K562 (cell line): Measurements from ENCODE around the gene SLC9A3. TPM values are rescaled to one million over a fixed set of nuclear protein-coding genes. Genes with fewer than 3 reads are reported as not detected.

ENCODE experiments used
- ATAC-seq: fragments of 200-7000 bp; cut with Tn5 transposase; 3 replicates; pipeline ENCODE4 v1.9.1; 2020; ENCODE audit warnings: moderate library complexity
- BruUV-seq: library from RNA; stranded (reverse); fragments of 400-500 nt; replicated peaks from 2 replicates; lab custom pipeline; 2021; lab: Mats Ljungman, UMichigan
- CTCF ChIA-PET: fragments of 300-600 bp; formaldehyde crosslinking; extraction: SDS; loops from one replicate; lab custom pipeline; 2021; ENCODE audit warnings: low intra/inter-chr PET ratio; lab: Yijun Ruan, JAX
- POLR2A ChIA-PET: fragments of 300-600, 350-650 bp; sonication (Branson Sonifier 250); formaldehyde crosslinking; extraction: SDS; loops from one replicate; lab custom pipeline; 2021; ENCODE audit warnings: antibody characterized with exemption, inconsistent platforms; lab: Yijun Ruan, JAX
- DNase-seq, 4 experiments: peaks; one replicate each; pipeline versions ENCODE4 v3.0.0 to v3.0.0-alpha.2; 2011 to 2018; ENCODE audit warnings: low spot score in 3 of 4, mixed read lengths in 3 of 4; ENCODE audit errors: extremely low read depth in 1 of 4
- FAIRE-seq: peaks from 2 replicates; lab custom pipeline; 2011; peaks lifted over from hg19 to GRCh38; lab: Jason Lieb, UNC
- H2AFZ ChIP-seq: 2 replicates; pipeline ENCODE4 v1.6.0; 2011; ENCODE audit warnings: low read depth, low read length, control low read depth, inconsistent platforms
- H3K27ac ChIP-seq: fragments of 200-600 bp; 3 replicates; pipeline ENCODE4 v1.8.0; 2011; ENCODE audit warnings: low read depth, mild to moderate bottlenecking, control low read depth, inconsistent platforms, low read length, moderate library complexity, mixed read lengths; ENCODE audit errors: extremely low read depth
- H3K27me3 ChIP-seq, 2 experiments: fragments of 300-600 bp in 1 of 2; 2 replicates in 1 of 2; 3 replicates in 1 of 2; pipeline versions ENCODE4 v1.6.0 to v1.8.0; 2011; ENCODE audit warnings: inconsistent platforms in 2 of 2, low read length in 2 of 2, mild to moderate bottlenecking in 1 of 2, mixed read lengths in 1 of 2, moderate library complexity in 1 of 2; ENCODE audit not compliant: control insufficient read depth in 2 of 2, insufficient read depth in 2 of 2
- H3K36me3 ChIP-seq: fragments of 300-600 bp; 3 replicates; pipeline ENCODE4 v1.8.0; 2011; ENCODE audit warnings: mild to moderate bottlenecking, low read length, inconsistent platforms; ENCODE audit not compliant: control insufficient read depth, insufficient read depth
- H3K4me1 ChIP-seq, 2 experiments: fragments of 200-600 bp in 1 of 2; replicated peaks in 1 of 2; 2 replicates in 1 of 2; 3 replicates in 1 of 2; pipeline versions ENCODE4 v1.5.1 to v1.8.0; 2011; ENCODE audit warnings: inconsistent platforms in 2 of 2, low read length in 2 of 2, mild to moderate bottlenecking in 1 of 2, mixed read lengths in 1 of 2, moderate library complexity in 1 of 2; ENCODE audit not compliant: control insufficient read depth in 2 of 2, insufficient read depth in 2 of 2
- H3K4me2 ChIP-seq: 2 replicates; pipeline ENCODE4 v1.6.1; 2011; ENCODE audit warnings: low read length, control low read depth, inconsistent platforms, mixed read lengths; ENCODE audit not compliant: insufficient read depth
- H3K4me3 ChIP-seq: fragments of 200-600 bp; sonication (generic), shearing (Covaris generic); 2 replicates; pipeline ENCODE4 v1.5.1; 2016; ENCODE audit warnings: control low read depth, inconsistent platforms
- H3K79me2 ChIP-seq: fragments of 200-600 bp; 3 replicates; pipeline ENCODE4 v1.8.0; 2011; ENCODE audit warnings: low read length, inconsistent platforms; ENCODE audit not compliant: control insufficient read depth, insufficient read depth
- H3K9ac ChIP-seq, 2 experiments: 2 replicates each; pipeline versions ENCODE4 v1.6.0 to v1.6.1; 2011; ENCODE audit warnings: low read depth in 2 of 2, low read length in 2 of 2, control low read depth in 1 of 2, inconsistent platforms in 1 of 2, mild to moderate bottlenecking in 1 of 2, mixed read lengths in 1 of 2; ENCODE audit not compliant: insufficient read depth in 1 of 2
- H3K9me1 ChIP-seq: one replicate; pipeline ENCODE4 v1.6.0; 2011; ENCODE audit warnings: inconsistent platforms, mild to moderate bottlenecking, low read length, moderate library complexity; ENCODE audit not compliant: control insufficient read depth, insufficient read depth
- H3K9me3 ChIP-seq: replicated peaks from 2 replicates; pipeline ENCODE4 v1.5.1; 2011; ENCODE audit warnings: low read depth, low read length, inconsistent platforms; ENCODE audit not compliant: control insufficient read depth, insufficient read depth
- H4K20me1 ChIP-seq: replicated peaks from 2 replicates; pipeline ENCODE4 v1.6.1; 2011; ENCODE audit warnings: low read length, inconsistent platforms, mixed read lengths; ENCODE audit not compliant: control insufficient read depth, insufficient read depth
- ARID4B ChIP-seq: sonication (generic); formaldehyde crosslinking; IDR thresholded peaks from 2 replicates; pipeline ENCODE4 v1.8.0; 2022; ENCODE audit warnings: mild to moderate bottlenecking, missing genetic modification reagents
- CHD2 ChIP-seq: IDR thresholded peaks from 2 replicates; pipeline ENCODE4 v1.6.1; 2011; ENCODE audit warnings: low read depth, low read length
- CREBBP ChIP-seq: IDR thresholded peaks from one replicate; pipeline ENCODE4 v1.6.1; 2012; ENCODE audit warnings: low read depth, mild to moderate bottlenecking, control low read depth, inconsistent platforms, low read length
- GTF3C2 ChIP-seq: IDR thresholded peaks from 3 replicates; pipeline ENCODE4 v1.6.1; 2011; ENCODE audit warnings: borderline replicate concordance, mild to moderate bottlenecking, moderate library complexity; ENCODE audit not compliant: insufficient read length; ENCODE audit errors: extremely low read depth
- MAFG ChIP-seq: fragments of 450-650 bp; conservative IDR thresholded peaks from 2 replicates; pipeline ENCODE4 v1.6.1; 2016; ENCODE audit warnings: missing genetic modification characterization, missing compliant biosample characterization
- MTA3 ChIP-seq: fragments of 450-650 bp; formaldehyde crosslinking; IDR thresholded peaks from 2 replicates; pipeline ENCODE4 v1.6.1; 2017; ENCODE audit warnings: mild to moderate bottlenecking, borderline replicate concordance
- RBM14 ChIP-seq: fragments of 200-400 bp; formaldehyde crosslinking; IDR thresholded peaks from 2 replicates; pipeline ENCODE4 v1.6.1; 2018; ENCODE audit warnings: low read depth, mild to moderate bottlenecking, low read length, moderate library complexity, borderline replicate concordance; ENCODE audit not compliant: insufficient read depth
- TBL1XR1 ChIP-seq, 2 experiments: IDR thresholded peaks; 2 replicates each; pipeline ENCODE4 v1.6.1; 2012; ENCODE audit warnings: improper control_type of control experiment in 2 of 2, low read length in 2 of 2, mild to moderate bottlenecking in 1 of 2
- USF1 ChIP-seq: sonication (generic); formaldehyde crosslinking; IDR thresholded peaks from 2 replicates; pipeline ENCODE4 v1.9.0; 2022; ENCODE audit warnings: mild to moderate bottlenecking, missing genetic modification reagents
- ZBTB34 ChIP-seq: fragments of 250-450 bp; sonication (Bioruptor Pico); IDR thresholded peaks from 2 replicates; pipeline ENCODE4 v1.8.0; 2021; ENCODE audit warnings: mild to moderate bottlenecking, moderate library complexity
- ZC3H11A ChIP-seq: IDR thresholded peaks from 2 replicates; pipeline ENCODE4 v1.6.1; 2012; ENCODE audit warnings: low read depth, low read length, improper control_type of control experiment
- ZNF140 ChIP-seq: fragments of 250-450 bp; sonication (Bioruptor Pico); IDR thresholded peaks from 2 replicates; pipeline ENCODE4 v1.8.0; 2021; ENCODE audit warnings: moderate library complexity, mild to moderate bottlenecking, inconsistent platforms
- ZNF445 ChIP-seq: fragments of 250-450 bp; sonication (Bioruptor Pico); IDR thresholded peaks from 2 replicates; pipeline ENCODE4 v1.4.0; 2020; ENCODE audit warnings: low read depth, mild to moderate bottlenecking, moderate library complexity
- WGBS: fragments of 100-300 bp; shearing (Covaris generic); methylation state at CpG from one replicate; pipeline ENCODE4 v1.1.6; 2016; ENCODE audit warnings: low coverage, mixed read lengths; ENCODE audit not compliant: insufficient coverage; ENCODE audit errors: missing lambda C conversion rate; 5-methylcytosine and 5-hydroxymethylcytosine counted together
- in situ Hi-C: fragments of 300-500 bp; cut with MboI; formaldehyde crosslinking; loops from 4 replicates; pipeline ENCODE4 v1.15.0; 2018; ENCODE audit warnings: inconsistent platforms, mixed read lengths
- intact Hi-C: fragments of 100-400 bp; cut with micrococcal nuclease; formaldehyde crosslinking; loops from 2 replicates; pipeline ENCODE4 v1.14.2; 2022
- polyA plus RNA-seq, 8 experiments: library from polyadenylated mRNA; depleted of rRNA in 4 of 8; stranded (reverse) in 5 of 8; unstranded in 3 of 8; fragments of >200 nt; fragmentation: Nextera tagmentation in 2 of 8; fragmentation: Illumina TruSeq in 1 of 8; extraction: Ambion mirVana in 2 of 8; extraction: Trizol in 1 of 8; gene quantifications; 2 replicates each; pipeline versions ENCODE4 v1.2.1 to v1.2.3, GENCODE V29; 2011 to 2014; ENCODE audit warnings: inconsistent platforms in 1 of 8, missing spikeins in 1 of 8
- total RNA-seq, 7 experiments: library from RNA; depleted of rRNA in 6 of 7; stranded (reverse); fragments of >200 nt in 6 of 7; fragmentation: Illumina TruSeq in 2 of 7; extraction: Trizol in 2 of 7; gene quantifications; 2 replicates each; pipeline versions ENCODE4 v1.2.1 to v1.2.3, GENCODE V29; 2011 to 2021; ENCODE audit warnings: low replicate concordance in 1 of 7

The SLC9A3 gene
- total and polyA plus RNA-seq, 9 of the 15 experiments (the other 6 are each of a cell fraction or from before 2014, with no cell fraction given) = 1.5 to 5.8 (median 3.7) TPM; not detected in 2

- Histone ChIP-seq H3K27me3 (peaks cover 16 to 49% of the 10 kb centered on the region in 2 experiments; a peak in 4 of 5 replicates), H3K36me3 (no peaks in the 10 kb centered on the region), H3K9me3 (no peaks in the 10 kb centered on the region), H3K4me1 (peaks cover 0 to 11% of the 10 kb centered on the region in 2 experiments; a peak in 3 of 5 replicates), H3K9ac (no peak overlapping the region), H3K4me2 (no peak overlapping the region), H3K4me3 (no peak overlapping the region), H4K20me1 (peaks cover 9% of the 10 kb centered on the region; the same call in 1 of the 2 replicates), H3K9me1 (no peaks in the 10 kb centered on the region), H3K27ac (no peak overlapping the region), H2AFZ (no peak overlapping the region), H3K79me2 (no peaks in the 10 kb centered on the region)
- no TSS peak for BruUV-seq
- intact Hi-C loops = no loop called here
- DNase-seq = no peak
- 14% methylated on average over 21 of the region's 21 CpGs for WGBS
- CTCF ChIA-PET = no interaction called here
- in situ Hi-C loops = no loop called here
- no peak for ATAC-seq
- no peak for FAIRE-seq
- POLR2A ChIA-PET = interaction anchor here (1.3 kb wide), 1 partner anchor 20 kb away, joined by 3 read pairs; no protein-coding TSS in a partner anchor
- TF ChIP-seq CHD2 = no peak
- no peak for TF ChIP-seq MTA3
- no peak for TF ChIP-seq GTF3C2
- no peak for TF ChIP-seq USF1 (CRISPR knock-in tag)
- TF ChIP-seq CREBBP = no peak
- no peak for TF ChIP-seq ARID4B (CRISPR knock-in tag)
- no peak for TF ChIP-seq ZNF445 (CRISPR knock-in tag)
- no peak for TF ChIP-seq ZNF140
- TF ChIP-seq MAFG (tag) = no peak
- TF ChIP-seq ZC3H11A = no peak
- no peak for TF ChIP-seq TBL1XR1 (IDR thresholded peaks at IDR 0.05; ENCODE audit: low read length in 2 of 2)
- TF ChIP-seq RBM14 = no peak
- TF ChIP-seq ZBTB34 (CRISPR knock-in tag) = no peak
Observed at GRCh38 chr5:561408-561807, 37.2 kb upstream of the SLC9A3 start.
